Osteoblast (primary cell): ENCODE measurements around the gene RDH14. TPM values are rescaled to one million over a fixed set of nuclear protein-coding genes. Genes with fewer than 3 reads are reported as not detected.

ENCODE experiments used
- small RNA-seq: library from RNA; depleted of rRNA; stranded (forward); fragments of <200 nt; gene quantifications from one replicate; pipeline ENCODE3, GENCODE V24; 2012
- total RNA-seq: library from RNA; depleted of rRNA; stranded (reverse); fragments of >200 nt; gene quantifications from 2 replicates; pipeline ENCODE4 v1.2.3, GENCODE V29; 2012

The RDH14 gene
- total RNA-seq, 1 donor = 23.5 TPM

Small RNA genes lying within 50 kb of the gene (small RNA-seq; reads per million reads assigned to genes)
- not detected for gene RNU6-1215P

Other genes with a start within 250 kb of the RDH14 start
- not detected in 2 replicates for gene NT5C1B, start 28.9 kb upstream of the RDH14 start, total RNA-seq